H1 (cell line): ENCODE results near the gene CCDC12. TPM values are rescaled to one million over a fixed set of nuclear protein-coding genes. Genes with fewer than 3 reads are reported as not detected.

Experiments
- CHD1 ChIP-seq: IDR thresholded peaks from 2 replicates; pipeline ENCODE4 v1.6.1; 2012; ENCODE audit warnings: low read depth, low read length, improper control_type of control experiment
- GTF2F1 ChIP-seq: IDR thresholded peaks from 2 replicates; pipeline ENCODE4 v1.6.1; 2012; ENCODE audit warnings: low read depth, low read length, improper control_type of control experiment, borderline replicate concordance
- NANOG ChIP-seq: IDR thresholded peaks from 2 replicates; pipeline ENCODE4 v1.6.1; 2011; ENCODE audit warnings: low read length, low read depth, mild to moderate bottlenecking, inconsistent platforms; ENCODE audit not compliant: insufficient read depth, poor library complexity, severe bottlenecking
- TAF1 ChIP-seq: IDR thresholded peaks from 2 replicates; pipeline ENCODE4 v1.6.1; 2011; ENCODE audit warnings: mild to moderate bottlenecking, low read depth, low read length
- polyA plus RNA-seq, 7 experiments: library from polyadenylated mRNA; depleted of rRNA in 3 of 7; stranded (reverse) in 5 of 7; unstranded in 2 of 7; fragments of >200 nt in 5 of 7; fragments of 200-250 nt in 2 of 7; gene quantifications; 1 replicate in 5 of 7; 2 replicates in 1 of 7; 4 replicates in 1 of 7; pipeline versions ENCODE4 v1.2.1 to v1.2.3, GENCODE V29; 2011 to 2013; ENCODE audit warnings: missing spikeins in 2 of 7, mixed read lengths in 2 of 7
- total RNA-seq: library from RNA; stranded (reverse); fragmentation: NEBNext Ultra II Directional; extraction: Animal tissue kit (Norgen Biotek cat#: 25700); gene quantifications from 2 replicates; pipeline ENCODE4 v1.2.1, GENCODE V29; 2021

Gene CCDC12
- total and polyA plus RNA-seq, 2 of the 8 experiments (the other 6 are each of a cell fraction or from before 2014, with no cell fraction given), result 29.5 to 41.3 TPM

DNA sequence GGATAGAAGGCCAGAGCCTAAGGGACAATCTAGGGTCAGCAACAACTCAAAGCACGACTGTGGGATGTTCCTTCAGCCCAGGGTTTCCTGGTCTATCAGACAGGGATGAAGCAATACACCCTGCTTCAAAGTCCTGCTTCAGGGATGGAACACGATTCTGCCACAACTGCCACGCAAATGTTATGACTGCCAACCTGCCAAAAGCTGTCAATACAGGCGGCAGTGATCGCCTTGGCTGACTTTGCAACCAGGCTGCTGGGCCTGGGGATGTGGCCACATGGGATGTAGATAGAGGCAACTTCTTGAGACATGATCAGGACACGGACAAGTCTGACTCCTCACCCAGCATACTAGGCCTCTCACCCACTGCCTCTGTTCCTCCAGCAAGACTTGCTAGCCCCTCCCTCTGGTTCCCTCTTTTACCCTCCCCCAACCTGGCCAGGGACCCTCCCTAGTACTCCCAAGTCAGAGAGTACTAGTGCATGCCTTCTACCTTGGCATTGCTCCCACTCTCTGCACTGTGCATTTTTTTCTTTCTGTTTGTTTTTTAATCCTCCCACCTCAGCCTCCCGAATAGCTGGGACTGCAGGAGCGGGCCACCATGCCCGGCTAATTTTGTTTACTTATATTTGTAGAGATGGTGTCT, 7.6 kb downstream of the CCDC12 start (continued):
- no peak for TF ChIP-seq CHD1
- TF ChIP-seq NANOG, result no peak
- TF ChIP-seq GTF2F1, result no peak
- no peak for TF ChIP-seq TAF1
